OCI-LY3 (cell line): ENCODE results near the gene SLC18A3.

Experiments
- H2AFZ ChIP-seq: fragments of 200-600, 300-600 bp; shearing (Covaris generic); 2 replicates; pipeline ENCODE4 v1.6.0; 2014; ENCODE audit warnings: antibody characterized with exemption, low read depth, low read length
- H3K27ac ChIP-seq: fragments of 200-600, 300-600 bp; sonication (generic); 2 replicates; pipeline ENCODE4 v1.5.1; 2014; ENCODE audit warnings: mild to moderate bottlenecking, low read length, moderate library complexity, mixed read lengths
- H3K27me3 ChIP-seq: fragments of 200-600, 300-600 bp; sonication (generic); 2 replicates; pipeline ENCODE4 v1.6.1; 2014; ENCODE audit warnings: low read depth, low read length, mixed read lengths
- H3K36me3 ChIP-seq: fragments of 200-600, 300-600 bp; sonication (generic); replicated peaks from 2 replicates; pipeline ENCODE3; 2014; ENCODE audit warnings: low read depth, low read length, mixed read lengths
- H3K4me1 ChIP-seq: fragments of 300-600, 200-600 bp; sonication (generic); 2 replicates; pipeline ENCODE4 v1.6.1; 2014; ENCODE audit warnings: low read length, mixed read lengths
- H3K4me2 ChIP-seq: fragments of 200-600, 300-600 bp; sonication (generic); 2 replicates; pipeline ENCODE4 v1.6.1; 2014; ENCODE audit warnings: low read length, mixed read lengths
- H3K4me3 ChIP-seq: fragments of 300-600, 200-600 bp; sonication (generic); 2 replicates; pipeline ENCODE4 v1.5.1; 2014; ENCODE audit warnings: antibody characterized with exemption, mild to moderate bottlenecking, low read length, moderate library complexity
- H3K79me2 ChIP-seq: fragments of 300-600, 200-600 bp; shearing (Covaris generic); 2 replicates; pipeline ENCODE4 v1.6.1; 2014; ENCODE audit warnings: mild to moderate bottlenecking, low read length, mixed read lengths
- H3K9ac ChIP-seq: fragments of 300-600, 200-600 bp; shearing (Covaris generic); 2 replicates; pipeline ENCODE4 v1.6.0; 2014; ENCODE audit warnings: mild to moderate bottlenecking, low read length, moderate library complexity
- H3K9me3 ChIP-seq: fragments of 200-600, 300-600 bp; shearing (Covaris generic); 2 replicates; pipeline ENCODE4 v1.6.1; 2014; ENCODE audit warnings: low read length, mixed read lengths; ENCODE audit not compliant: insufficient read depth
- H4K20me1 ChIP-seq: fragments of 200-600, 300-600 bp; sonication (generic); 2 replicates; pipeline ENCODE4 v1.6.1; 2016; ENCODE audit warnings: low read length, mixed read lengths; ENCODE audit not compliant: insufficient read depth
- EZH2phosphoT487 ChIP-seq: fragments of 200-600 bp; shearing (Covaris generic); IDR thresholded peaks from 2 replicates; pipeline ENCODE4 v1.6.1; 2018; ENCODE audit warnings: antibody characterized with exemption, mixed run types, low read depth
- TF ChIP-seq, protein P1 (sequence below): fragments of 200-600, 300-600 bp; sonication (generic); IDR thresholded peaks from 2 replicates; pipeline ENCODE4 v1.5.1; 2014; ENCODE audit warnings: antibody characterized with exemption, low read length, low read depth

The SLC18A3 gene

DNA sequence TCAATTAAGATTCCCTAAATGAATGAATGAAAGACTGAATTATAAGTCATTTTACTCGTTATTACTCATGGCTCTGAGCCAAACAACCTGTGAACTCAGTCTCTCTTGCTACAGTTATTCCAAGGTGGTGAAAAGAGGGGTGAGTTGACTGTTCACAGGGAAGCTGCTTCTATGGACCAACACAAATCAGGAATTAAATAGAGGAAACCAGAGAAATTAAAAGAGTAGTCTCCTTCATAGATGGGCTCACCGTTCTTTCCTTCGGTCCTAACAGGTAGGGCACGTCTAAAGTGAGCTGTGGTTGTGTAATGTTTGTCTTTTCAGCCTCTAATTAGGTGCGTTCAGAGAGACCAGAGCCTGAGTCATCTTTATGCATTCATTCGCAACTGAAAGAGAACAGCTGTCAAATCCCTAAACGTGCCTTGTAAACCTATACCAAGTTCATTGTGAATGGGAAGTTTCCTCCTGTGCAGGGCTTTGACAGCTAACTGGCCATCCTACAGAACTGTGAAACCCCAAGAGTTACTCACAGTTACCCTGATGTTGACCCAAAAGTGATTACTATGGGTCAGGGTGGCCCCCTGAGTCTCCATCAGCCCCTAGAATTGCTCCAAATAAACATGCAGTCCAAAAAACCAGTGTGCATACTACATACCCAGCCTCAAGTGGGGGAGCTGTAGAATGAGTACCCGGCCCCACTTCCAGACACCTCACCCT is 51.2 kb downstream of the SLC18A3 start:
- no peak overlapping the region for H3K4me3 ChIP-seq
- no peaks in the 10 kb centered on the region for H3K27me3 ChIP-seq
- no peaks in the 10 kb centered on the region for H3K9me3 ChIP-seq
- no peak overlapping the region for H3K4me2 ChIP-seq
- no peak for TF ChIP-seq EZH2phosphoT487
- TF ChIP-seq, protein P1, sequence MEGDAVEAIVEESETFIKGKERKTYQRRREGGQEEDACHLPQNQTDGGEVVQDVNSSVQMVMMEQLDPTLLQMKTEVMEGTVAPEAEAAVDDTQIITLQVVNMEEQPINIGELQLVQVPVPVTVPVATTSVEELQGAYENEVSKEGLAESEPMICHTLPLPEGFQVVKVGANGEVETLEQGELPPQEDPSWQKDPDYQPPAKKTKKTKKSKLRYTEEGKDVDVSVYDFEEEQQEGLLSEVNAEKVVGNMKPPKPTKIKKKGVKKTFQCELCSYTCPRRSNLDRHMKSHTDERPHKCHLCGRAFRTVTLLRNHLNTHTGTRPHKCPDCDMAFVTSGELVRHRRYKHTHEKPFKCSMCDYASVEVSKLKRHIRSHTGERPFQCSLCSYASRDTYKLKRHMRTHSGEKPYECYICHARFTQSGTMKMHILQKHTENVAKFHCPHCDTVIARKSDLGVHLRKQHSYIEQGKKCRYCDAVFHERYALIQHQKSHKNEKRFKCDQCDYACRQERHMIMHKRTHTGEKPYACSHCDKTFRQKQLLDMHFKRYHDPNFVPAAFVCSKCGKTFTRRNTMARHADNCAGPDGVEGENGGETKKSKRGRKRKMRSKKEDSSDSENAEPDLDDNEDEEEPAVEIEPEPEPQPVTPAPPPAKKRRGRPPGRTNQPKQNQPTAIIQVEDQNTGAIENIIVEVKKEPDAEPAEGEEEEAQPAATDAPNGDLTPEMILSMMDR = no peak
- H3K4me1 ChIP-seq = no peaks in the 10 kb centered on the region
- H3K9ac ChIP-seq = no peak overlapping the region
- no peak overlapping the region for H2AFZ ChIP-seq
- H3K79me2 ChIP-seq = no peaks in the 10 kb centered on the region
- H4K20me1 ChIP-seq = no peaks in the 10 kb centered on the region
- no peaks in the 10 kb centered on the region for H3K36me3 ChIP-seq
- no peak overlapping the region for H3K27ac ChIP-seq
